PFSK-1 (cell line): Measurements from ENCODE around the gene BEND5.

Experiments used
- FOXP2 ChIP-seq: optimal IDR thresholded peaks from 2 replicates; pipeline ENCODE3; 2011; ENCODE audit warnings: borderline replicate concordance, control low read depth, inconsistent platforms; ENCODE audit not compliant: insufficient read depth; ENCODE audit errors: extremely low read length, extremely low read depth
- POLR2AphosphoS5 ChIP-seq: IDR thresholded peaks from 2 replicates; pipeline ENCODE4 v1.6.1; 2012; ENCODE audit warnings: low read depth, mild to moderate bottlenecking, control low read depth, low read length, moderate library complexity
- SIN3A ChIP-seq: IDR thresholded peaks from 2 replicates; pipeline ENCODE4 v1.6.1; 2012; ENCODE audit warnings: mild to moderate bottlenecking, low read length, moderate library complexity, borderline replicate concordance; ENCODE audit not compliant: insufficient read depth
- TAF1 ChIP-seq: IDR thresholded peaks from 2 replicates; pipeline ENCODE4 v1.6.1; 2012; ENCODE audit warnings: low read length, control low read depth, borderline replicate concordance; ENCODE audit not compliant: insufficient read depth
- TF ChIP-seq, protein P1 (sequence below), 2 experiments: IDR thresholded peaks; 2 replicates each; pipeline versions ENCODE4 v1.6.1 to v1.8.0; 2011 to 2012; ENCODE audit warnings: low read depth in 2 of 2, low read length in 2 of 2, control low read depth in 1 of 2, inconsistent platforms in 1 of 2, mild to moderate bottlenecking in 1 of 2, moderate library complexity in 1 of 2; ENCODE audit not compliant: insufficient read depth in 1 of 2

GRCh38 chr1:48741380-48741779, 35.3 kb downstream of the BEND5 start:
- TF ChIP-seq POLR2AphosphoS5 (no peak), SIN3A (no peak), TAF1 (no peak), FOXP2 (no peak)
- TF ChIP-seq, protein P1, sequence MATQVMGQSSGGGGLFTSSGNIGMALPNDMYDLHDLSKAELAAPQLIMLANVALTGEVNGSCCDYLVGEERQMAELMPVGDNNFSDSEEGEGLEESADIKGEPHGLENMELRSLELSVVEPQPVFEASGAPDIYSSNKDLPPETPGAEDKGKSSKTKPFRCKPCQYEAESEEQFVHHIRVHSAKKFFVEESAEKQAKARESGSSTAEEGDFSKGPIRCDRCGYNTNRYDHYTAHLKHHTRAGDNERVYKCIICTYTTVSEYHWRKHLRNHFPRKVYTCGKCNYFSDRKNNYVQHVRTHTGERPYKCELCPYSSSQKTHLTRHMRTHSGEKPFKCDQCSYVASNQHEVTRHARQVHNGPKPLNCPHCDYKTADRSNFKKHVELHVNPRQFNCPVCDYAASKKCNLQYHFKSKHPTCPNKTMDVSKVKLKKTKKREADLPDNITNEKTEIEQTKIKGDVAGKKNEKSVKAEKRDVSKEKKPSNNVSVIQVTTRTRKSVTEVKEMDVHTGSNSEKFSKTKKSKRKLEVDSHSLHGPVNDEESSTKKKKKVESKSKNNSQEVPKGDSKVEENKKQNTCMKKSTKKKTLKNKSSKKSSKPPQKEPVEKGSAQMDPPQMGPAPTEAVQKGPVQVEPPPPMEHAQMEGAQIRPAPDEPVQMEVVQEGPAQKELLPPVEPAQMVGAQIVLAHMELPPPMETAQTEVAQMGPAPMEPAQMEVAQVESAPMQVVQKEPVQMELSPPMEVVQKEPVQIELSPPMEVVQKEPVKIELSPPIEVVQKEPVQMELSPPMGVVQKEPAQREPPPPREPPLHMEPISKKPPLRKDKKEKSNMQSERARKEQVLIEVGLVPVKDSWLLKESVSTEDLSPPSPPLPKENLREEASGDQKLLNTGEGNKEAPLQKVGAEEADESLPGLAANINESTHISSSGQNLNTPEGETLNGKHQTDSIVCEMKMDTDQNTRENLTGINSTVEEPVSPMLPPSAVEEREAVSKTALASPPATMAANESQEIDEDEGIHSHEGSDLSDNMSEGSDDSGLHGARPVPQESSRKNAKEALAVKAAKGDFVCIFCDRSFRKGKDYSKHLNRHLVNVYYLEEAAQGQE (IDR thresholded peaks at IDR 0.05; ENCODE audit: insufficient read depth in 1 of 2, low read depth in 2 of 2, low read length in 2 of 2) = no peak
